ENCODE results near the gene TBK1.

GRCh38 chr12:64403707-64404469 lies 48.0 kb upstream of the TBK1 start, which contains the start of gene XPOT:
- TF ChIP-seq TSHZ2 (CRISPR knock-in tag; IDR thresholded peaks at IDR 0.05) (no peak), PATZ1 (CRISPR knock-in tag; IDR thresholded peaks at IDR 0.05; ENCODE audit: borderline replicate concordance) (no peak), CSRNP3 (CRISPR knock-in tag; IDR thresholded peaks at IDR 0.05) (no peak), ESRRG (CRISPR knock-in tag; IDR thresholded peaks at IDR 0.05) (no peak), CSDC2 (CRISPR knock-in tag; IDR thresholded peaks at IDR 0.05) (no peak), TOX (CRISPR knock-in tag; IDR thresholded peaks at IDR 0.05; ENCODE audit: borderline replicate concordance) (no peak), ZNF70 (CRISPR knock-in tag; IDR thresholded peaks at IDR 0.05) (no peak), ZNF565 (CRISPR knock-in tag; conservative IDR thresholded peaks at IDR 0.05; ENCODE audit: low read depth) (no peak), RARB (CRISPR knock-in tag; IDR thresholded peaks at IDR 0.05) (no peak), ARNTL (CRISPR knock-in tag; IDR thresholded peaks at IDR 0.05; ENCODE audit: borderline replicate concordance, low read depth) (no peak), ZFP3 (CRISPR knock-in tag; IDR thresholded peaks at IDR 0.05) (no peak), GLIS3 (CRISPR knock-in tag; IDR thresholded peaks at IDR 0.05) (no peak)
- TF ChIP-seq, protein P1, sequence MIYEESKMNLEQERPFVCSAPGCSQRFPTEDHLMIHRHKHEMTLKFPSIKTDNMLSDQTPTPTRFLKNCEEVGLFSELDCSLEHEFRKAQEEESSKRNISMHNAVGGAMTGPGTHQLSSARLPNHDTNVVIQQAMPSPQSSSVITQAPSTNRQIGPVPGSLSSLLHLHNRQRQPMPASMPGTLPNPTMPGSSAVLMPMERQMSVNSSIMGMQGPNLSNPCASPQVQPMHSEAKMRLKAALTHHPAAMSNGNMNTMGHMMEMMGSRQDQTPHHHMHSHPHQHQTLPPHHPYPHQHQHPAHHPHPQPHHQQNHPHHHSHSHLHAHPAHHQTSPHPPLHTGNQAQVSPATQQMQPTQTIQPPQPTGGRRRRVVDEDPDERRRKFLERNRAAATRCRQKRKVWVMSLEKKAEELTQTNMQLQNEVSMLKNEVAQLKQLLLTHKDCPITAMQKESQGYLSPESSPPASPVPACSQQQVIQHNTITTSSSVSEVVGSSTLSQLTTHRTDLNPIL (CRISPR knock-in tag; IDR thresholded peaks at IDR 0.05; ENCODE audit: low read depth): no peak
